GM19452 (cell line): ENCODE data around the gene HHEX.

Source experiments
- ATAC-seq: cut with Tn5 transposase; IDR thresholded peaks from one replicate; pipeline ENCODE4 v1.9.1; 2021; ENCODE audit not compliant: unreplicated experiment

Gene HHEX

DNA sequence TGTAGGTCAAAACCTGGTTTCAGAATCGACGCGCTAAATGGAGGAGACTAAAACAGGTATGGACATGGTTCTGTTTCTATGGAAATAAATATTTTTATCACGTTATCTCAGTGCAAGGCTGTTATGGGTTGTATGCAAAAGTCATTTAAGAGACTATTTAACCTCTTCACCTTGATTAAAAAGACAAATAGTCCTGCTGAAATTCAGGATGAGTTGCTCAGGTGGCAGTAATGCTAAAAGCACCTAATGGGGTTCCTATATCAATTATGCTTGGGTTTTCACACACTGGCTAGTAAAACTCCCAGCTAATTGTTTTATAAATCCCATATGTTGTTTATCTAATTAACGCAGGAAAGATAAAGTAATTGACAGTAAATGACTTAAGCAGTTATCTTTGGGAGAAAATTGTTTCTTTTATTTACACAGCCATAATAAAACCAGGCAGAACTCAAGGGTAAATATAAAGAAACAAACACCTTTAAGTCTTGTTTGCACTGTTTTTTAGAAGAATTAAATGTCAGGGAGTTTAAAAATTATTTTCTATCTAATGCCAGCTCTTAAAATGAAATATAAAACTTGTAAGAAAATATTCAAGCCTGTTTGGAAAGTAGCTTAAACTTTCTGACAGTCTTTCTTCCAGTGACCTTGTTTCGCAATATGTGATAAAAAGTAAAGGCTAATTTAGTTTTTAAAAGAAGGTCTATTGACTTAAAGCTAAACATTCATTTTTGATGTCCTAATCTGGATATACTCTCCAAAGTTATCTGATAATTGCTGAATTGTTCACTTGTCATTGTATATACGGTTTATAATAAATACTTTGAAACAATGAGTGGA, 3.2 kb downstream of the HHEX start:
- no peak for ATAC-seq

GRCh38 chr10:92693534-92693893, 3.8 kb downstream of the HHEX start:
- ATAC-seq, result no peak

DNA sequence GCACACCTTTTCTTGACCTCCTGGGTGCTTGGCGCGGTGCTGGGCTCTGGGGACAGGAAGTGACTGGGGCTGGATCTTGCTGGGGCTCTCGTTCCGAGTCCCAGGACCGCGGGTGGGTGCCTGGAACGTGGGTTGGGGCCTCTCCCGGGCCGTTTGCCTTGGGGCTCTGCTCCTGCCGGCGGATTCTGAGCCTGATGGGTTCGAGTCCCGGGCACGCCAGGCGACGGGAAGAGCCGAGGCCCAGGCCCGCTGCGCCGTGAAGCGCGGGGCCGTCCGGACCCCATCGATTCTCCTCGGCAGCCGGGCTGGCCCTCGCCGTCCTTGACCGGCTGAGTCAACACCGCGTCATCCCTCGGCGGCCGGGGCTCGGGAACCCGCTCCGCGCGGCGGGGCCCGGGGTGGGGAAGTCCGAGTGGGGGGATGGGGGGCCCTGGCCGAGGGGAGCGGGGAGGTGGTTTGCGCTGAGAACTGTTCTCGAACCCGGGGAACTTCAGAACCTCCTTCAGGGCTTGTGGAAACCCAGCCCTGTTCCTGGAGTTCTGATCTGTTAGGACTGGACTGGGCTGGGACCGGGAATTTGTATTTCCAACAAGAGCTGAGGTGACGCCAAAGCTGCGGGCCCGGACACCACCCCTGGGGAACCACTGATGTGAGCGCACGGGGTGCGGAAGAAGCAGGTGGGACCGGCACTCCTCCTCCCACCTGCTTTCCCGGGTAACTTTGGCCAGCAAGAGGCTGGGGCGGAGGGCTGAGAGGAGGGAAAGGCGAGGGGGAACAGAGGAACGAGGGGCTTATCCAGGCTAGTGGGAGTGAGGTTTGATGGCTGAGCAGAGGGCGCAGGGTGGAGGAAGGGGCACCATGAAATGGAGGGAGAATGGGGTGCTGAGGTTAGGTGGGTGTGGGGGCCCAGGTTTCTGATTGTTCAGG, 6.2 kb downstream of the HHEX start:
- ATAC-seq, result no peak

DNA sequence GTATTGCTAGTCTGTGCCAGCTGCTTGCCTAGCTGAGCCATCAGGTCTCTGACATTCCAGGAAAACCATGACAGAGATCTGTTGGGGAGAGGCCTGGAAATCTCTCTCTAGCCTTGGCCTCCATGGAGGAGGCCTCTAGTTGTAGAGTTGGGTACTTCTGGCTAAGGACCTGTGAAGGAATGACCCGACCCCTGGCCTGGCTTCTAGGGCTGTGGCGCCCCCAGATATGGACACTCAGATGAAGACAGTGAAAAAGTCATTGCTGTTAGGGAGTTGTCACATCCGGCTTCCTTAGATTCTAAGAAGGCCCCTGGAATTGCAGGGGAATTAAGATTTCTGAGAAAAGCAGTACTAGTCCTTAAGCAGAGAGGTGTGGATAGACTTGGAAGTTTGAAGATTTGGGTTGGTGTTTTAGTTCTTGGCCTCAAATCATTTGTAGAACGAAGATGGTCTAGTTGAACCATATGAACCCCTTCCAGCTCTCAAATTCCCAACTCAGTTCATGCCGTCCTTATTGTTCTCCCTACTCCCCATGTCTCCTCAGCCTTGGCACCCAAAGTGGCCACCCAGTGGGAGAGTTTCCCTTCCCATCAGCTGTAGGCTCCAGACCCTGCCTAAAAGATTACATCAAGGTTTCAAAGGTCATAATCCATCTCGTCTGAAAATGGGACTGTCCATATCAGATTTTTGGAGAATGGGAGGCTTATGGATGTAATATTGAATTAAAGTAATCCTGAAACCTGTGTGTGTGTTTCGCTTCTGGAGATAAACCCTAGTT, 7.0 kb downstream of the HHEX start:
- no peak for ATAC-seq

DNA sequence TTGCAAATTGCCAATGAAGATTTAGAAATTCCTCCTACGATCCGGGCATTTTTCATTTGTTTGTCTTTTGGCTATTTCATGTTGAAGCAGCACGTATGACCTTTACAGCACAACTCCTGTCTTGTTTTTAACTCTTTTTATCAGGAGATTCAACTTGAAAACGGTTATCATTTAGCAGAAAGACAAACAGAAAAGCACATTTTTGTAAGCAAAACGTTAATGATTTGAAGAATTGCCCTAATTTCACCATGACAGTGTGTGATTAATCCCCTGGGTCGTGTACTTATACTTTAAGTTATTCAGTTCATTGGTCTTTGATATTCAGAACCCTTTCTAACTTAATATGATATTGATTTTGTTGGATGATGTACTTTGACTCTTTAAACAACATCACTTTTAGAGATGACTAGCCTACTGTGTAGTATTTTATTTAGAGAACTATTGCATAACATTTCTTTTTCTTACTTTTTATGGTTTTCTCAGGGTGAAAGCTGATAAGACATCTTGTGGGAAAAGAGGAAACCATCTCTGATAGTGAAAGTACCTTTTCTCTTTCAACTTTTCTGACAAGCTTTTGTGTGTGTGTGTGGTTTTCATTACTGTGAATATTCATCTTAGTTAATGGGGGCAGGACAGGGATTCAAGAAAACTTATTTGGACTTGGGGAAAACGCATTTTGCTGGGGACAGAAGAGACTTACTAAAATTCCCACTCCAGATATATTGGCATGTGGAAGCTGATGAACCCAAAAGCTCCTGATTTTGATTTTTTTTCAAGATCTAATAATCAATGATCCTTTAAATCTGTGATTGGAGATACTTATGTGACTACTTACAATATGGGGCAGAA, 8.1 kb downstream of the HHEX start:
- no peak for ATAC-seq

DNA sequence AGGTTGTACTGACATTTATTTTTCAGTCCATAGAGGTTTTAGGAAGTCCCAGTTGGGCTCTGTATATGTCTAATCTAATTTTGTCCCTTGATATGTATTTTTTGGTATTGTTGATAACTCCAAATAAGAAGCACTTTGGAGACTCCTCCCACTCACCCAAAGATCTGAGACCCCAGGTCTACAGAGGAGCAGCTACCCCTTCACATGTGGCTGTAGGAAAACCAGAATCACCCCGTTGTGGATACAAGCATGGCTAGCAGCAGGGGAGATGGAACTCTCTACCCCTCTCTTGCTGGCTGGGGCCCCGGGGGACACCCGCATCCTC, 9.4 kb downstream of the HHEX start:
- no peak for ATAC-seq

DNA sequence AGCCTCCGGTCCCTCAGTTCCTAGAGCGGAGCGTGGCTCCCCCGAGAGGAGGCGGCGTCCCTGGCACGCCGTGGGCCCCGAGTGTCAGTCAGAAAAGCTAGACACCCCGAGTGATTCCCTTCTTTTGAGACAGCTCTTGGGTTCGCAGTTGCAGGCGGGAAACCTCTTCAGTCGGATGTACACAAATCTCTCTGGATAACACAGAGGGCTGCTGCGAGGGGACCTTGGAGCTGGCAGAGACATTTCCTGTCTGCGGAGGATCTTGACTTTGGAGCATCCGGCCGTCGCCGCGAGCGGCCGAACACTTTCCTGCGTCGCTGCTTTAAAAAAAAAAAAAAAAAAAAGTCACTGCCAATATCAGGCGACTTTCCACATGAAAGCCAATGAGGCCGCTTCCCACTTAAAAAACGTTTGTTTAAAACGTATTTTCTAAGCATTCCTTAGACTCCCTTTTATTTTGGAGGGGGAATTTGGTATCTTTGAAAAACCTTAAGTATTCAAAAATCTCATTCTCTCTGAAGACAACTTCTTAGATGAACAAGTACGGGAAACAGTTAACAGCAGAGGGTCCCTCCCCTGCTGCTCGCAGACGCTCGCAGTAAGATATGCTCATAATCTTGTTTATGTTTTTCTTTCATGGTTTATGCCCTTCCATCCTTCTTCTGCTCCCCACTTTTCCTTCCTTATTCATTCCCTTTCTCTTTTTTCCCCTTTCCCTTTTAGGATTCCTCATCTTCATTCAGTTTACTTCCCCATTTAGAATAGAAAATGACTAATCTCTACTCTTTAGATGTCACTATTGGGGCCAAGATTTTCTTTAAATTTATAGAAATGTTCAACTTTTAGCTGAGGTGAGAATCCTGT, 10.0 kb downstream of the HHEX start:
- no peak for ATAC-seq

GRCh38 chr10:92702301-92702916, 12.7 kb downstream of the HHEX start:
- no peak for ATAC-seq

DNA sequence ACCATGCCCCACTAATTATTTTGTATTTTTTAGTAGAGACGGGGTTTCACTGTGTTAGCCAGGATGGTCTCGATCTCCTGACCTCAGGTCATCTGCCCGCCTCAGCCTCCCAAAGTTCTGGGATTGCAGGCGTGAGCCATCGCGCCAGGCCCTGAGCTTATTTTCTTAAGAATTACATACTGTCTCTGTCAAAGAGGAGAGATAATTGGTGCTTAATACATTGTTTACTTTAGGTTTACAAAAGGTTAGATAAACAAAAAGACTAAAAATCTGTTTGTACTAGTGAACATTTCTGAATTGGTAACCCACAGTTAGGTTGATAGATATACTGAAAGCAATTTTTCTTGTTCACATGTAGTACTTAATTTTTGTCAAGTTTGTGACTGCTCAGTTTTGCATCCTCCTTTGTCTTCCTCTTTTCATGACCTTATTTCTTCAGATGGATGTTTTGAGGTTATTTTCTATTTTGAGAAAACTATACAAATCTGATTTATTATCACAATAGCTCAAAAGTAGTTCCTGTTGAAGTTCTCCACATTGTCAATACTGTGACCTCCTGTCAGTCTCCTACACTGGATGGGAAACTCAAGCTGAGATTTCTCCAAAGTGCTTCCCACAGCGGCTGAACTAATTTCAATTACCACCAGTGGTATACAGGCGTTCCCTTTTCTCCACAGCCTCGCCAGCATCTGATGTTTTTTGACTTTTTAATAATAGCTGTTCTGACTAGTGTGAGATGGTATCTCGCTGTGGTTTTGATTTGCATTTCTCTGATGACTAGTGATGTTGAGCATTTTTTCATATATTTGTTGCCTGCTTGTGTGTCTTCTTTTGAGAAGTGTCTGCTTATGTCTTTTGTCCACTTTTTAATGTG, 22.5 kb downstream of the HHEX start:
- no peak for ATAC-seq

- ATAC-seq, result no peak
Measured at GRCh38 chr10:92714152-92714845, 24.5 kb downstream of the HHEX start.

- ATAC-seq, result no peak
Measured at GRCh38 chr10:92714872-92715271, 25.1 kb downstream of the HHEX start.

GRCh38 chr10:92719991-92720830, 30.5 kb downstream of the HHEX start:
- no peak for ATAC-seq

- ATAC-seq, result no peak
Measured at GRCh38 chr10:92720831-92721165, 31.0 kb downstream of the HHEX start.

DNA sequence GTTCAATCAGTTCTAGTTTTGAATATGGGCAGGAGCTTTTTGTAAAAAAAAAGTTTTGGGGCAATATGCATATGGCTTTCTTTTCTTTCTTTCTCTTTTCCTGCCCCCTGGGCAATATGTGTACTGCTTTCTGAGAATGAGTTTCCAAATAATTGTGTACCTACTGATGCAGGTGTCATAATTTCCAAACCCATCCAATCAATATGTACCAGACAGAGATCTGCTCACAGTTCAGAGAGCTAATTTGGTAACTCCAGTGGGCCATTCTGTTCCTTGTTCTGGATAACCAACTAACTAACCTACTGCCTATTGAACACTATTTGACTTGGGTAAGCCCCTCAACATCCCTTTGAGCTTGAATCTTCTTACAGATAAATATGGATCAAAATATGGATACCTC, 32.6 kb downstream of the HHEX start:
- ATAC-seq, result no peak

GRCh38 chr10:92727141-92727540, 37.4 kb downstream of the HHEX start:
- no peak for ATAC-seq

- no peak for ATAC-seq
Measured at GRCh38 chr10:92727550-92727949, 37.8 kb downstream of the HHEX start.

DNA sequence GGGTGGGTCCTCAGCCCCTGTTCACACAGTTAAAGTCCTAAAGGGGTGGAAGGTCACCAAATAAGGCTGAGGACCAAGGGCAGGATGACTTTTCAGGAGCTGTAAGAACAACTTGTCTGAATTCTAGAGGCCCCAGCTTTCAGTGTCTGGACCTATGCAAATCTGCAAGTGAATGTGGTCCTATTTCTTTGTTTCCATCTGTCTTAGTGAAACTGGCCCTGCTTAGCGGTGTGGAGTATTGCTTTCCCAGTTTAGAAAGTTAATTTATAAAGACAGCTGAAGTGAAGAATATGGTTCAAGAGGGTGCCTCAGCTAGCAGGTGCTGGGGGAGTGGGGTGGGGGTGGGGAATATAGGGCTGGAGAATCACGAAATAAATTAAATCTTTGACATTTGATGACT, 40.1 kb downstream of the HHEX start:
- ATAC-seq, result peak; percentile 97
